NK-92 treated with Interleukin-12 subunit alpha and Interleukin-12 subunit beta, amount 100 ng/mL, for 24 hours (cell line): ENCODE data around the gene ZBTB38.

Experiments
- DNase-seq: peaks from one replicate; lab custom pipeline; 2025; lab: John Stamatoyannopoulos, UW

ZBTB38 gene

GRCh38 chr3:141406265-141406664 is 38.0 kb downstream of the ZBTB38 start:
- DNase-seq: no peak

GRCh38 chr3:141407047-141407446 is 38.7 kb downstream of the ZBTB38 start:
- DNase-seq: no peak

- DNase-seq: no peak
These were observed 39.5 kb downstream of the ZBTB38 start for GRCh38 chr3:141407825-141408224.

- DNase-seq: no peak
These were observed 40.3 kb downstream of the ZBTB38 start for GRCh38 chr3:141408596-141408995.

GRCh38 chr3:141409940-141410241 is 41.6 kb downstream of the ZBTB38 start:
- no peak for DNase-seq

GRCh38 chr3:141410408-141410807 is 42.1 kb downstream of the ZBTB38 start:
- DNase-seq: no peak

GRCh38 chr3:141410846-141411245 is 42.5 kb downstream of the ZBTB38 start:
- DNase-seq: no peak

GRCh38 chr3:141411251-141411771 is 43.0 kb downstream of the ZBTB38 start:
- no peak for DNase-seq

- DNase-seq: no peak
These were observed 44.0 kb downstream of the ZBTB38 start for GRCh38 chr3:141412087-141412935.

GRCh38 chr3:141412936-141413354 is 44.6 kb downstream of the ZBTB38 start:
- no peak for DNase-seq

GRCh38 chr3:141413391-141413790 is 45.1 kb downstream of the ZBTB38 start:
- DNase-seq: no peak

- no peak for DNase-seq
These were observed 45.7 kb downstream of the ZBTB38 start for GRCh38 chr3:141413801-141414689.

GRCh38 chr3:141414800-141415462 is 46.6 kb downstream of the ZBTB38 start:
- DNase-seq: no peak

GRCh38 chr3:141415953-141416352 is 47.6 kb downstream of the ZBTB38 start:
- DNase-seq: no peak
